HUES6 (cell line): Measurements from ENCODE around the gene BCAR3.

Experiments
- H3K27ac ChIP-seq: 2 replicates; pipeline ENCODE4 v1.7.0; 2013; ENCODE audit warnings: low read depth, mild to moderate bottlenecking, low read length, inconsistent platforms
- H3K27me3 ChIP-seq: 2 replicates; pipeline ENCODE4 v1.6.1; 2013; ENCODE audit warnings: low read length; ENCODE audit not compliant: control insufficient read depth, insufficient read depth
- H3K36me3 ChIP-seq: 2 replicates; pipeline ENCODE4 v1.6.1; 2013; ENCODE audit warnings: low read length; ENCODE audit not compliant: control insufficient read depth, insufficient read depth
- H3K4me1 ChIP-seq: 2 replicates; pipeline ENCODE4 v1.6.1; 2013; ENCODE audit warnings: low read length; ENCODE audit not compliant: control insufficient read depth, insufficient read depth
- H3K4me3 ChIP-seq: 2 replicates; pipeline ENCODE4 v1.5.1; 2013; ENCODE audit warnings: low read depth, low read length
- H3K9ac ChIP-seq: one replicate; pipeline ENCODE4 v1.6.1; 2013; ENCODE audit warnings: mild to moderate bottlenecking, low read length
- H3K9me3 ChIP-seq: 2 replicates; pipeline ENCODE4 v1.6.1; 2013; ENCODE audit warnings: low read depth, low read length; ENCODE audit not compliant: control insufficient read depth, insufficient read depth

The BCAR3 gene

DNA sequence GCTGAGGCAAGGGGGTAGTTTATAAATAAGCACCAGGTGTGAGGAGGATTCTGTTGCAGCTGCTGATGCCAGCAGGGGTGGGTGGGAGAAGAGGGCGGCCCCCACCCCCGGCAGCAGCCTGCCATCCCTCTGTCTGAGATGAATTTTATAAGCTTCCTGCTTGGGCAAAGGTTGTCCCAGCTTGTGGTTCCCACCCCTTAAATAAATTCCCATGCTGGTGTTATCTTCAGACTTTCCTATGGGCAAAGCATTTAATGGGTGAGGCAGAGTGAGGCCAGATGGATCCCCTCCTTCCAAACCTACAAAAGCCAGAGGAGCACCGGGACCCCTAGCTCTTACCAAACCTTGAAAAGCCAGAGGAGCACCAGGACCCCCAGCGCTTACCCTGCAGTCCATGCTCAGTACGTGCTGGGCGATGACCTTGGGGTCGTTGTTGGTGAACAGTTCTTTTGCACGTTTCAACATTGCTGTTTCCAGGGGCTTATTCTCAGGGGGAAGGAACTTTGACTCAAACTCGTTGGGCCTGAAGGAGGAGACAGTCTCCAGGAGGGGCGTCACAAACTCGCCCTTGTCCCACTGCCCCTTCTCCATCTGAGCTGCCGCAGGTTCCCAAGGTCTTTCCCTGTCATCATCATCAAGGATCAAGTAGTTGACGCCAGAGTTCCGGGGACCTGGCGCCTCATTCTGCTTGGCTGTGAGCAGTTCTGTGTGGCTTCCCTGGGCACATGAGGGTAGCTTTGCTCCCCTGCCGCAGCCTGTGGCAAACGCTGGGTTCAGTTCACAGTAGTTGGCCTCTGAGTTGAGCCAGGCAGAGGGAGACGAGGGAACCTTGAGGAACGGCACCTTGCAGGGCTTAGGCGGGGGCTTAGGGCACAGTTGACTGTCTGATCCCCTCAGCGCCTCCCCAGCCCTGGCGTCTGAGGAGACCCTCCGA, 99.5 kb downstream of the BCAR3 start:
- Histone ChIP-seq H3K4me3 (no peak overlapping the region), H3K27ac (no peak overlapping the region), H3K9ac (no peak overlapping the region), H3K9me3 (no peaks in the 10 kb centered on the region), H3K27me3 (no peaks in the 10 kb centered on the region), H3K4me1 (peaks cover 9% of the 10 kb centered on the region; the same call in 1 of the 2 replicates), H3K36me3 (peaks cover 63% of the 10 kb centered on the region)

DNA sequence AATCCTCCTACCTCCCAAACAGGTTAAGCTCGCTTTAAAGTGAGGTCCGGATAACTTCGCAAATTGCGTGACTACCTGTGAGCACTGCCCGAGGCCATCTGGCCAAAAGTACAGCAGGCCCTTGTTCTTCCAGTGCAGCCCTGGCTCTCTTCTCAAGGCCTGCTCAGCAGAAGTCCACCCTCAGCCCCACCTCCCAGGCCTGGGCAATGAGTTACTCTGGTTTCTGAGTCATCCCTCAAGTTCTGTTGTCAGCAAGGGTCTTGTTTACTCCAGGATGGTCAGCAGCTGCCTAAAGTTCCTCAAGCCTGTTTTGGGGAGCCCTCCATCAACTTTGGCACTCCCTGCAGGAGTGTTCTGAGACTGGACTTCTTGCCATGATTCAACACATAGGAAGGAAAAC, 101.7 kb downstream of the BCAR3 start:
- no peaks in the 10 kb centered on the region for H3K27me3 ChIP-seq
- H3K4me1 ChIP-seq: peaks cover 9% of the 10 kb centered on the region; the same call in 1 of the 2 replicates
- no peaks in the 10 kb centered on the region for H3K9me3 ChIP-seq
- H3K9ac ChIP-seq: no peak overlapping the region
- H3K36me3 ChIP-seq: peaks cover 76% of the 10 kb centered on the region
- H3K27ac ChIP-seq: no peak overlapping the region
- no peak overlapping the region for H3K4me3 ChIP-seq

DNA sequence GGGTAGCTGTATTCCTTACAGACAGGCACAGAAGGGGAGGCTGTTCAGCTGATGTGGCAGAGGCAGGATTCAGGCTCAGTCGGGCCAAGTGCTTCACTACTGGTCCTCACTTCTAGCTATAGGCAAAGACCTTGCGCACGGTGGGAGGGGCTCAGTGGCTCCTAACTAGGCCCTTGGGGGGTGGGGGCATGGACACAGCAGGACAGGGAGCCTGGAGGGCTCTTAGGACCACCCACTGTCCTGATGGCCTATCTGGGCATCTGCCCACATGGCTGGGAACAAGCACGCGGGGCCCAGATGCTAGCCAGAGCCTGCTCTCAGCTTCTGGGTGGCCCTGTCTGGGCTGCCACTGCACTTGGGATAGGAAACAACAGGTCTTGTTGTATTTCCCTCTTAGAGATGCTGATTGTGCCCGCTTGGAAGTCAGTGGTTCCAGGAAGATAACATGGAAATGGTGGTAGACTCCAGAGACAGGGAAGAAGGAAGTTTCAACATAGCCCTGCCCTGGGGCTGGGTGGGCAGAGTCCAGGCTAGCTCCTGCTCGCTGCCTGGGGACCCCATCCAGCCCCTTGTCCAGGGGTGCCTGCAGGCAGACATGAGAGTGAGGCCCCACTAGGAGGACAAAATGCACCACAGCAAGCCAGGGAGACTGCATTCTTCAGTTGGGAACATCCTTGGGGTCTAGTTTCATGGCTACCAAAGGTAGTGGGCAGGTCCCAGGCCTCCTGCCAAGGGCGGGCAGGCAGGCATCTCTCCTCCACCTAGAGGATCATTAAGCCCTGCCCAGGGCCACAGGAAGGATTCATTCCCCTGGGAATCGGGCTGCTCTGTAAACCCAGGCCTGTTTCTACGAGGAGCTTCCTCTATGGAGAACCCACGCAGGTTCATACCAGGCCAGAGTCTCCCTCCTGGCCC, 102.5 kb downstream of the BCAR3 start:
- no peak overlapping the region for H3K9ac ChIP-seq
- no peaks in the 10 kb centered on the region for H3K9me3 ChIP-seq
- H3K36me3 ChIP-seq: peaks cover 77% of the 10 kb centered on the region
- H3K27ac ChIP-seq: no peak overlapping the region
- H3K4me3 ChIP-seq: no peak overlapping the region
- peaks cover 9% of the 10 kb centered on the region; the same call in 1 of the 2 replicates for H3K4me1 ChIP-seq
- no peaks in the 10 kb centered on the region for H3K27me3 ChIP-seq

DNA sequence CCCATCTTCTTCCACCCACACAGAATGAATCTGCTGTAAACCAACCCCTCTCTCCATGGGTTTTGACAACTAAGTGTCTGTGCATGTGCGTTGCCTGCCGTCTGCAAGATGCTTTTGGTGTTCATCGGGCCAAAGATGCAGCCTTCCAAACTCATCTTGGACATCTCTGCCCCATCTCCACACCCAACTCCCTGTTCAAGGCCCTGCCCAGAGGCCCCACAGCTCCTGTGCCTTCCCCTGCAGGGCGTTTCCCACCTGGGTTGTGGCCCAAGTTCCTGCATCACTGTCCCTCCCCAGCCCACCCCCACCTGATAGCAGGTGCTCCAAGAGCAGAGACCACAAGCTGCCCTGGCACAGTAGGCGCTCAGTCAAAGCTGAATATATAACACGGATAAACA, 103.2 kb downstream of the BCAR3 start:
- H3K4me3 ChIP-seq: no peak overlapping the region
- no peak overlapping the region for H3K27ac ChIP-seq
- no peak overlapping the region for H3K9ac ChIP-seq
- peaks cover 75% of the 10 kb centered on the region for H3K36me3 ChIP-seq
- no peaks in the 10 kb centered on the region for H3K27me3 ChIP-seq
- H3K9me3 ChIP-seq: no peaks in the 10 kb centered on the region
- H3K4me1 ChIP-seq: peaks cover 9% of the 10 kb centered on the region; the same call in 1 of the 2 replicates

DNA sequence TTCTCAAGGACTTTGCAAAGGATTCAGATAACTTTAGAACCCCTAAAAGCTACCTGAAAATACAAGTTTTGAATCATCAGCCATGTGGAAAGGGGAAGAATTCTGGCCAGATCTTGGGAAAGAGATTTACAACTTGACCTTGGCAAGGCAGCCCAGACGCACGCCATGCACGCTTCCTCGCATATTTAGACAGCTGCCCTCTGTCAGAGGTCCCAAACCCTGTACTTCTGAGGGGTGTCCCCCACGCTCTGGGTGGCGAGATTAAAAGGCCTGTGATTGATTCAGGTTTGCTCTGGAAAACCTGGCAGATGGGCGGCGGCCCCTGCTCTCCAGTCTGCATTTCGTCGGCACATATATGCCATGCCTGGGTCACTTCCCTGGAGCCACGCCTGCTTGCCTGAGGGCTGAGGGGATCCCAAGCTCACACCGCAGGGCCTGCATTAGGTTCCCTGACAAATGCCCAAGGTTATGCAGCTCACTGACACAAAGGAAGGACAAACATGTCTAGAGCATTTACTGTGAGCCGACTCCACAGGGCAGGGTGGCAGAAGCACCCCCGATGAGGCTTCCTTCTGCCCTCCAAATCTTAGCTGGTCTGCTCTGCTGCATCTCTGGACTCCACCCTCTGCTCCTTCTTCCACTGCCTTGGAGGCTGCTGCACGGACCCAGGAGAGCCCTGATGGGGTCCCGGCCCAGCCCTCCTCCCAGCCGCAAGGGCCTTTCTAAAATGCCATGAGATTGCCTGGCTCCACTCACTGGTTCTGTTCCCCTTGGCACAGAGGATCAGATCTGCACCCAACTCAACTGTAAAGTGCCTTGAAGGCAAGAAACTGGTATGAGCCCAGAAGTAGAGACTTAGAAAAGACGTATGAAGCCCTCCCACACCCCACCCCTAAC, 103.9 kb downstream of the BCAR3 start:
- Histone ChIP-seq H3K27me3 (no peaks in the 10 kb centered on the region), H3K4me3 (no peak overlapping the region), H3K9me3 (no peaks in the 10 kb centered on the region), H3K36me3 (peaks cover 71% of the 10 kb centered on the region), H3K9ac (no peak overlapping the region), H3K4me1 (peaks cover 9% of the 10 kb centered on the region; the same call in 1 of the 2 replicates), H3K27ac (no peak overlapping the region)

DNA sequence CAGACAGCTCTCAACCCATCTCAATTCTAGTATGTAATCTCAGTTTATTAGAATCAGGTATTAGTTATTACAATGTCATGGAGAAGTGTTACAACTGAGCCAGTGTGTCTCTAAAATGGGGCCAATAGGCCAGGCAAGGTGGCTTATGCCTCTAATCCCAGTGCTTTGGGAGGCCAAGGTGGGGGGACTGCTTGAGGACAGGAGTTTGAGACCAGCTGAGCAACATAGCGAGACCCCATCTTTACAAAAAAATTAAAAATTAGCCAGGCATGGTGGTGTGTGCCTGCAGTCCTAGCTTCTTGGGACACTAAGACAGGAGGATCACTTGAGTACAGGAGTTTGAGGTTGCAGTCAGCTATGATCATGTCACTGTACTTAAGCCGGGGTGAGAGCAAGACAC, 104.9 kb downstream of the BCAR3 start:
- no peak overlapping the region for H3K27ac ChIP-seq
- no peaks in the 10 kb centered on the region for H3K9me3 ChIP-seq
- H3K9ac ChIP-seq: no peak overlapping the region
- H3K36me3 ChIP-seq: peaks cover 71% of the 10 kb centered on the region
- peaks cover 9% of the 10 kb centered on the region; the same call in 1 of the 2 replicates for H3K4me1 ChIP-seq
- no peak overlapping the region for H3K4me3 ChIP-seq
- no peaks in the 10 kb centered on the region for H3K27me3 ChIP-seq

DNA sequence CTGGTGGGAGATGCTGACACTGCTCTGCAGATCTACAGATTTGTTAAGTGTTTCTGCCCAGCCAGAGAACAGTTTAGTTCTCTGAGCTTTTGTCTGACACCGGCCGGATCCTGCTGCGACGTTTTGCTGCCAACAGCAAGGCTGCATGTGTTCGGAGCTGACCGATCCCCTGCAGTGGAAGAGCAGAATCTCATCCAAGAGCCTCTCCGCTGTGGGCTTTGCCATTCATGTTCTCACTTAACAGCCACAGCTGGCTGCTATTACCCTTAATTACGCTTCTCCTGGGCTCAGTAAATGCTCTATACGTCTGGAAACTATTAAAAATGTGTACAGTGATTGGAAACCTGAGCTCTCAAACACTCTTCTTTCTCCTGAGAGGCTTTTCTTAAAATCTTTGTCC, 105.3 kb downstream of the BCAR3 start:
- Histone ChIP-seq H3K27me3 (no peaks in the 10 kb centered on the region), H3K9me3 (no peaks in the 10 kb centered on the region), H3K36me3 (peaks cover 72% of the 10 kb centered on the region), H3K4me1 (peaks cover 9% of the 10 kb centered on the region; the same call in 1 of the 2 replicates), H3K9ac (no peak overlapping the region), H3K27ac (no peak overlapping the region), H3K4me3 (no peak overlapping the region)

DNA sequence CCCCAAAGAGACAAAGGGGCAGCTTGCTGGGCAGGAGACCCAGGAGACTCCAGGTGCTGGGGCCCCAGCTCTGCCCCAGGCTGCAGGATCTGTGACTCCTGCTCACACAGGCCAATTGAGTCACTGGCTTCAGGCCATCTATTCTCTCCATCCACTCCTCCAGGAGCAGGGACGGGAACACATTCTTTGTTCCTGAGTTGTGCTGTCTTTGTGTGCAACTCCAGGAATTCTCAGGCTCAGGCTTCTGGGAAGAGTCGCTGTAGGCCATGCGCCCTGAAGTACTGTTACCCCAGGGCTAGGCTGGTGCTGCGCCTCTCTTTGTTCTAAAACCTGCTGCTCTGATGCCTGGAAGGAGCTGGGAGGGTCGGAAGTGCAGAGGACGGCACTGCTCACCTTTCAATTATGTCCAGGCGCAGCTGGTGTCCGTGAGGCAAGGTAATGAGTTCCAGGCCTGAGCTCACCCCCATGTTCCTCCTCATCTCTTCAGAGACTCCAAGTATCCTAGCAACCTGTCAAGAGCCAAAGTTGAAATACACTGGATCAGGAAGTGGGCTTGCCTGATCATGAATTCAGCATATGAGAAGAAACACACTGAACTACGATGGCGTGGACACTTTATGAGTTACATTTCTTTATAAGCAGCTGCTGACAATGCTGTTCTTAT, 105.9 kb downstream of the BCAR3 start:
- Histone ChIP-seq H3K4me3 (no peak overlapping the region), H3K27ac (no peak overlapping the region), H3K9ac (no peak overlapping the region), H3K9me3 (no peaks in the 10 kb centered on the region), H3K36me3 (peaks cover 71% of the 10 kb centered on the region), H3K27me3 (no peaks in the 10 kb centered on the region), H3K4me1 (peaks cover 9% of the 10 kb centered on the region; the same call in 1 of the 2 replicates)

DNA sequence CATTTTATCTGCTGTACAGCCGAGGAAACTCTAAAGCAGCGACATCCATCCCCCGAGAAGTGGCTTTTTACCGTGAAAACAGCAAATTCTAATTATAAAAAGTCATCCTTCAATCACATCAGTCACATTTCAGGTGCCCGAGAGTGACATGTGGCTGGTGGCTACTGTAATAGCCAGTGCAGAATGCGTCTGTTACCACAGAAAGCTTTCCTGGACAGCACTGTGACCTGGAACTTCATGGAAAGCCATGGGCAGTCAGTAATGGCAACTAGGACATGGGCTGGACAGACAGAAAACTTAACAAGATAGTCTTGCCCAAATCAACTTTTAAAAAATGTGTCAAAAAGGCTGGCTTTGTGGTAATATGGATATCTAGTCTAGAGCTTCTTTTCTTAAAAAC, 106.6 kb downstream of the BCAR3 start:
- Histone ChIP-seq H3K9ac (no peak overlapping the region), H3K4me3 (no peak overlapping the region), H3K27me3 (no peaks in the 10 kb centered on the region), H3K4me1 (peaks cover 8% of the 10 kb centered on the region; the same call in 1 of the 2 replicates), H3K36me3 (peaks cover 72% of the 10 kb centered on the region), H3K9me3 (no peaks in the 10 kb centered on the region), H3K27ac (no peak overlapping the region)

DNA sequence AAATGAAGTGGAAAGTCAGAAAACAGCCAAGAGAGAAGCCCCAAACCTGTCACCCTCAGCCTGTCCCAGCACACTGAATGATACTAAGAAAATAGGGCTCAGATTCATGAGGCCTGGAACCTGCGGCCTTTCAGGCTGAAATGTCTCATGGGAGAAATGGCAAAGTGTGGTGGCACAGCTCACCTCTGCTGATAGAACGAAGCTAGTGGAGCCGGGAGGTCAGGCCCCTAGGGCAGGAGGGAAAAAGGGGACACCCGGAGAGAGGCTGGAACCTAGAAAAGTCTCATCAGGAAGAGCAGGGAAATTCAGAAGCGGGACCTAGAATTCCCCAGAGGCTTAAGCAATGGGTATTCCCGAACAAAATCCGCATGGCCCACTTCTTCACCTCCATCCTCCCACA, 107.1 kb downstream of the BCAR3 start:
- Histone ChIP-seq H3K4me3 (no peak overlapping the region), H3K36me3 (peaks cover 71% of the 10 kb centered on the region), H3K9me3 (no peaks in the 10 kb centered on the region), H3K9ac (no peak overlapping the region), H3K27ac (no peak overlapping the region), H3K4me1 (peaks cover 4% of the 10 kb centered on the region; the same call in 1 of the 2 replicates), H3K27me3 (no peaks in the 10 kb centered on the region)
